Hepatocyte (in vitro differentiated cells): ENCODE results near the gene XPR1. TPM values are rescaled to one million over a fixed set of nuclear protein-coding genes. Genes with fewer than 3 reads are reported as not detected.
"Not testable (repeated sequence)": the region's sequence is repeated elsewhere in the genome, so short reads cannot be mapped to it uniquely, and the experiment has no call there.

Source experiments
- DNase-seq: peaks from one replicate; pipeline ENCODE4 v3.0.0-alpha.2; 2016; ENCODE audit warnings: low spot score
- H2AFZ ChIP-seq: fragments of 200-600 bp; sonication (generic); 2 replicates; pipeline ENCODE4 v1.6.0; 2016; ENCODE audit warnings: antibody characterized with exemption, mild to moderate bottlenecking
- H3K27ac ChIP-seq: fragments of 200-600 bp; sonication (generic); 2 replicates; pipeline ENCODE4 v1.5.1; 2016; ENCODE audit warnings: mild to moderate bottlenecking
- H3K27me3 ChIP-seq: fragments of 200-600 bp; sonication (generic); 2 replicates; pipeline ENCODE4 v1.6.1; 2016
- H3K36me3 ChIP-seq: fragments of 200-600 bp; sonication (generic); replicated peaks from 2 replicates; pipeline ENCODE4 v1.5.1; 2016; ENCODE audit warnings: low read depth; ENCODE audit not compliant: insufficient read depth
- H3K4me1 ChIP-seq: fragments of 200-600 bp; sonication (generic); 2 replicates; pipeline ENCODE4 v1.5.1; 2016; ENCODE audit warnings: mild to moderate bottlenecking, moderate library complexity; ENCODE audit not compliant: insufficient read depth
- H3K4me2 ChIP-seq: fragments of 200-600 bp; sonication (generic); 2 replicates; pipeline ENCODE4 v1.6.0; 2016
- H3K4me3 ChIP-seq: fragments of 200-600 bp; sonication (generic); 2 replicates; pipeline ENCODE4 v1.5.1; 2016; ENCODE audit warnings: mild to moderate bottlenecking
- H3K79me2 ChIP-seq: fragments of 200-600 bp; sonication (generic); 2 replicates; pipeline ENCODE4 v1.6.0; 2017; ENCODE audit warnings: mild to moderate bottlenecking
- H3K9me2 ChIP-seq: fragments of 200-600 bp; sonication (generic); replicated peaks from 2 replicates; pipeline ENCODE4 v1.6.0; 2017; ENCODE audit warnings: mild to moderate bottlenecking; ENCODE audit not compliant: insufficient read depth
- H3K9me3 ChIP-seq: fragments of 200-600 bp; sonication (generic); 2 replicates; pipeline ENCODE4 v1.5.1; 2016; ENCODE audit warnings: low read depth, mild to moderate bottlenecking
- H4K20me1 ChIP-seq: fragments of 200-600 bp; sonication (generic); 2 replicates; pipeline ENCODE4 v1.6.0; 2016; ENCODE audit warnings: mild to moderate bottlenecking; ENCODE audit not compliant: insufficient read depth, poor library complexity, severe bottlenecking
- EZH2 ChIP-seq: fragments of 200-600 bp; sonication (generic); IDR thresholded peaks from 2 replicates; pipeline ENCODE4 v1.6.1; 2016; ENCODE audit warnings: antibody characterized with exemption, mild to moderate bottlenecking, borderline replicate concordance
- EZH2phosphoT487 ChIP-seq: fragments of 200-600 bp; sonication (generic); IDR thresholded peaks from one replicate; pipeline ENCODE4 v1.6.1; 2018; ENCODE audit warnings: antibody characterized with exemption, mild to moderate bottlenecking, low read depth, moderate library complexity; ENCODE audit not compliant: unreplicated experiment, severe bottlenecking
- WGBS: methylation state at CpG from one replicate; pipeline ENCODE4 v1.1.6; 2016; ENCODE audit warnings: low lambda C conversion rate; ENCODE audit errors: missing lambda C conversion rate; 5-methylcytosine and 5-hydroxymethylcytosine counted together
- polyA plus RNA-seq: library from polyadenylated mRNA; unstranded; fragments of >200 nt; fragmentation: Nextera tagmentation; extraction: Ambion mirVana; gene quantifications from 2 replicates; pipeline ENCODE4 v1.2.1, GENCODE V29; 2016
- total RNA-seq: library from RNA; depleted of rRNA; stranded (reverse); fragments of >200 nt; gene quantifications from 2 replicates; pipeline ENCODE4 v1.2.3, GENCODE V29; 2014
- TF ChIP-seq, protein P1 (sequence below): fragments of 200-600 bp; sonication (generic); IDR thresholded peaks from 2 replicates; pipeline ENCODE4 v1.5.1; 2016; ENCODE audit warnings: antibody characterized with exemption, mild to moderate bottlenecking; ENCODE audit not compliant: poor library complexity

The XPR1 gene
- total and polyA plus RNA-seq, 2 experiments from 2014 or later = 18.2 to 41.5 TPM

DNA sequence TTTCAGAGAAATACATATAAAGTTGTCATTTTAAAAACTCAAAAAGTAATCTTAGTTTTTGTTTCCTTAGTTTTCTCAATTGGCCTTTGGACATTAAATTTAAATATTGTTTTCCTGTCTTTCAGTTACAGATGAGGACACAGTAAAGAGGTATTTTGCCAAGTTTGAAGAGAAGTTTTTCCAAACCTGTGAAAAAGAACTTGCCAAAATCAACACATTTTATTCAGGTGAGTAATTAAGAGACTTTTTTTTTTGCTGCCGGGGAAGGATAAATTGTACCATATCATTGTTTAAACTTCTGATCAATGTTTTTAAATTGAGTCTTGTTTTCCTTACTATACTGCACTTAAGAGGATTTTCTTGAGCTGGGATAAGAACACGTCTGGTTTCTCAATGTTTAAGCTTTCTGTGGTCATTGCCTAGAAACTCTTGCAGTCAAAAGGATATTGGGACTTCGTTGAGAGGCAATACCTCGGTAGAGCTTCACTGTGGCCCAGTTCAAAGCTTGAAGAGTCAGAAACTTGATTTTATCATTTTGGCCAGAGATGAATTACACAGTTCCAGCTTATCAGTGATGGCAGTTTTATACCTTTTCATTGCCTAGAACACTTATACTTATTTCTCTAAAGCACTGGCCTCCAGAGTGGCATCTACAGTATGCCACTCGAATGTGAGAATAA lies 155.9 kb downstream of the XPR1 start:
- Histone ChIP-seq H3K27me3 (no peaks in the 10 kb centered on the region), H3K36me3 (no peaks in the 10 kb centered on the region), H4K20me1 (no peaks in the 10 kb centered on the region), H3K4me1 (no peaks in the 10 kb centered on the region), H3K27ac (no peak overlapping the region), H2AFZ (no peak overlapping the region), H3K9me2 (no peaks in the 10 kb centered on the region), H3K4me3 (no peak overlapping the region), H3K79me2 (peaks cover 7% of the 10 kb centered on the region), H3K9me3 (no peaks in the 10 kb centered on the region), H3K4me2 (no peak overlapping the region)
- TF ChIP-seq, protein P1, sequence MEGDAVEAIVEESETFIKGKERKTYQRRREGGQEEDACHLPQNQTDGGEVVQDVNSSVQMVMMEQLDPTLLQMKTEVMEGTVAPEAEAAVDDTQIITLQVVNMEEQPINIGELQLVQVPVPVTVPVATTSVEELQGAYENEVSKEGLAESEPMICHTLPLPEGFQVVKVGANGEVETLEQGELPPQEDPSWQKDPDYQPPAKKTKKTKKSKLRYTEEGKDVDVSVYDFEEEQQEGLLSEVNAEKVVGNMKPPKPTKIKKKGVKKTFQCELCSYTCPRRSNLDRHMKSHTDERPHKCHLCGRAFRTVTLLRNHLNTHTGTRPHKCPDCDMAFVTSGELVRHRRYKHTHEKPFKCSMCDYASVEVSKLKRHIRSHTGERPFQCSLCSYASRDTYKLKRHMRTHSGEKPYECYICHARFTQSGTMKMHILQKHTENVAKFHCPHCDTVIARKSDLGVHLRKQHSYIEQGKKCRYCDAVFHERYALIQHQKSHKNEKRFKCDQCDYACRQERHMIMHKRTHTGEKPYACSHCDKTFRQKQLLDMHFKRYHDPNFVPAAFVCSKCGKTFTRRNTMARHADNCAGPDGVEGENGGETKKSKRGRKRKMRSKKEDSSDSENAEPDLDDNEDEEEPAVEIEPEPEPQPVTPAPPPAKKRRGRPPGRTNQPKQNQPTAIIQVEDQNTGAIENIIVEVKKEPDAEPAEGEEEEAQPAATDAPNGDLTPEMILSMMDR = no peak
- TF ChIP-seq EZH2phosphoT487 (no peak), EZH2 (no peak)
- no peak for DNase-seq
- 89% methylated on average over 5 of the region's 5 CpGs for WGBS

DNA sequence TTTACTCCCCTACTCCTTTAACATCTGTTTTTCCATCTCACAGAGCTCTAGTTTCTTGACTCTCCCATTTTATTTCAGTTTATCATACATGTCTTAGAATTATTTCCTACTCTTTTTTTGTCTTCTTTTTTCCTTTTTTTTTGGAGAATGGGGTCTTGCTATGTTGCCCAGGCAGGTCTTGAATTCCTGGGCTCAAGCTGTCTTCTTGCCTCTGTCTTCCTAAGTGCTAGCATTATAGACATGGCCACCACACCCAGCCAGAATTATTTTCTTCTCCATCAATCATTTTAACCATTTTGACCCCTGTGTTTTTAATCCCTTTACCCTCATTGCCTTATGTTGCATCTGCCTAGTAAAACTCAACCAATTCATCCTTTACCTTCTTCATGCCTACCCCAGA lies 157.6 kb downstream of the XPR1 start:
- H2AFZ ChIP-seq = no peak overlapping the region
- no peaks in the 10 kb centered on the region for H4K20me1 ChIP-seq
- no peaks in the 10 kb centered on the region for H3K9me3 ChIP-seq
- H3K4me3 ChIP-seq = no peak overlapping the region
- TF ChIP-seq EZH2phosphoT487 (no peak), EZH2 (no peak)
- TF ChIP-seq, protein P1 = no peak
- no peaks in the 10 kb centered on the region for H3K36me3 ChIP-seq
- H3K9me2 ChIP-seq = no peaks in the 10 kb centered on the region
- H3K4me1 ChIP-seq = no peaks in the 10 kb centered on the region
- no peak overlapping the region for H3K4me2 ChIP-seq
- H3K27ac ChIP-seq = no peak overlapping the region
- no peak for DNase-seq
- no peaks in the 10 kb centered on the region for H3K27me3 ChIP-seq
- H3K79me2 ChIP-seq = peaks cover 4% of the 10 kb centered on the region

DNA sequence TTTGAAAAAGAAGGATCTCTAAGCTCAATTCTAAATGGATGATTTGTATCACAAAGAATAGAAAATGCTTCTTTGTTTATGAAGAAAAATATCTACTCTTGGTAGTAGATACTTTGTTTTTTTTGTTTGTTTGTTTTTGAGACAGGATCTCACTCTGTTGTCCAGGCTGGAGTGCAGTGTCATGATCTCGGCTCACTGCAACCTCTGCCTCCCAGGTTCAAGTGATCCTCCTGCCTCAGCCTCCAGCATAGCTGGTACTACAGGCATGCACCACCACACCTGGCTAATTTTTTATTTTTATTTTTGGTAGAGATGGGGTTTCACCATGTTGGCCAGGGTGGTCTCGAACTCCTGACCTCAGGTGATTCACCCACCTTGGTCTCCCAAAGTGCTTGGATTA lies 159.3 kb downstream of the XPR1 start:
- not testable (repeated sequence) for H3K9me3 ChIP-seq, H3K4me1 ChIP-seq, H3K9me2 ChIP-seq, H3K79me2 ChIP-seq, DNase-seq, H4K20me1 ChIP-seq, H3K4me2 ChIP-seq, H3K27ac ChIP-seq, H2AFZ ChIP-seq, H3K36me3 ChIP-seq, H3K27me3 ChIP-seq, H3K4me3 ChIP-seq
- WGBS = 87% methylated on average over 2 of the region's 2 CpGs

DNA sequence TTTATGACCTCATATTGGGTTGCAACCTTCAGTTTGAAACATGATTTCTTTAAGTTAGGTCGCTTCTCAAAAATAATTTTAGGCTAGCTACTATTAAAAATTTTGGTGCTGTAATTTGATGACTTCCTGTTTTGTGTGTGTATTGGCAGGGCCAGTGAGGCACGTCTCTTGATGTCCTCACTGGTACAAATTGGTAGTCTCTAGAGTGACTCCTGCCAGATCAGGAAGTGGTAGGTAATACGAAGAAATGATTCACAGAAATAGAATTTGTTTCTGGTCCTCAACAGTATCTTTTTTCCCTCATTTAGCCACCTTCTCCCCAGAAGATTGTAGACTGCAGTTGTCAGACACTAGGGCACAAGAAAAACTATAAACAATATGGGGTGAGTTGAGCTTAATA lies 160.0 kb downstream of the XPR1 start:
- no peaks in the 10 kb centered on the region for H3K9me2 ChIP-seq
- no peaks in the 10 kb centered on the region for H3K9me3 ChIP-seq
- no peak for DNase-seq
- no peaks in the 10 kb centered on the region for H3K36me3 ChIP-seq
- H4K20me1 ChIP-seq = peaks cover 3% of the 10 kb centered on the region
- no peak overlapping the region for H3K4me2 ChIP-seq
- 93% methylated on average over 3 of the region's 3 CpGs for WGBS
- no peak overlapping the region for H3K4me3 ChIP-seq
- H3K79me2 ChIP-seq = peaks cover 3% of the 10 kb centered on the region
- no peaks in the 10 kb centered on the region for H3K27me3 ChIP-seq
- no peak overlapping the region for H3K27ac ChIP-seq
- TF ChIP-seq EZH2phosphoT487 = no peak
- H2AFZ ChIP-seq = no peak overlapping the region
- no peaks in the 10 kb centered on the region for H3K4me1 ChIP-seq
